BJ (cell line): ENCODE data around the gene MTCH1. TPM values are rescaled to one million over a fixed set of nuclear protein-coding genes. Genes with fewer than 3 reads are reported as not detected.

Experiments
- CTCF ChIA-PET: fragments of 350-600 bp; formaldehyde crosslinking; extraction: SDS; loops from one replicate; lab custom pipeline; 2021; ENCODE audit warnings: antibody characterized with exemption, inconsistent platforms; lab: Yijun Ruan, JAX
- POLR2A ChIA-PET: fragments of 300-600 bp; sonication (Branson Sonifier 250); formaldehyde crosslinking; extraction: SDS; loops from one replicate; lab custom pipeline; 2021; ENCODE audit warnings: antibody characterized with exemption; lab: Charles Lee
- DNase-seq: peaks from one replicate; pipeline ENCODE4 v3.0.0-alpha.2; 2011; ENCODE audit warnings: low read depth
- H3K27me3 ChIP-seq: 2 replicates; pipeline ENCODE4 v1.6.0; 2011; ENCODE audit warnings: low read length; ENCODE audit not compliant: control insufficient read depth, insufficient read depth
- H3K36me3 ChIP-seq: 2 replicates; pipeline ENCODE4 v1.5.1; 2011; ENCODE audit warnings: low read length; ENCODE audit not compliant: control insufficient read depth, insufficient read depth
- H3K4me3 ChIP-seq: 2 replicates; pipeline ENCODE4 v1.5.1; 2011; ENCODE audit warnings: low read depth, mild to moderate bottlenecking, control low read depth, low read length
- polyA plus RNA-seq: library from polyadenylated mRNA; depleted of rRNA; stranded (reverse); fragments of >200 nt; gene quantifications from 2 replicates; pipeline ENCODE4 v1.2.3, GENCODE V29; 2011
- TF ChIP-seq, protein P1 (sequence below): IDR thresholded peaks from 2 replicates; pipeline ENCODE4 v1.5.1; 2011; ENCODE audit warnings: low read depth, mild to moderate bottlenecking, control low read depth, inconsistent platforms, low read length, moderate library complexity; ENCODE audit not compliant: insufficient read depth

Gene MTCH1
- polyA plus RNA-seq, 1 experiment: 207 TPM

DNA sequence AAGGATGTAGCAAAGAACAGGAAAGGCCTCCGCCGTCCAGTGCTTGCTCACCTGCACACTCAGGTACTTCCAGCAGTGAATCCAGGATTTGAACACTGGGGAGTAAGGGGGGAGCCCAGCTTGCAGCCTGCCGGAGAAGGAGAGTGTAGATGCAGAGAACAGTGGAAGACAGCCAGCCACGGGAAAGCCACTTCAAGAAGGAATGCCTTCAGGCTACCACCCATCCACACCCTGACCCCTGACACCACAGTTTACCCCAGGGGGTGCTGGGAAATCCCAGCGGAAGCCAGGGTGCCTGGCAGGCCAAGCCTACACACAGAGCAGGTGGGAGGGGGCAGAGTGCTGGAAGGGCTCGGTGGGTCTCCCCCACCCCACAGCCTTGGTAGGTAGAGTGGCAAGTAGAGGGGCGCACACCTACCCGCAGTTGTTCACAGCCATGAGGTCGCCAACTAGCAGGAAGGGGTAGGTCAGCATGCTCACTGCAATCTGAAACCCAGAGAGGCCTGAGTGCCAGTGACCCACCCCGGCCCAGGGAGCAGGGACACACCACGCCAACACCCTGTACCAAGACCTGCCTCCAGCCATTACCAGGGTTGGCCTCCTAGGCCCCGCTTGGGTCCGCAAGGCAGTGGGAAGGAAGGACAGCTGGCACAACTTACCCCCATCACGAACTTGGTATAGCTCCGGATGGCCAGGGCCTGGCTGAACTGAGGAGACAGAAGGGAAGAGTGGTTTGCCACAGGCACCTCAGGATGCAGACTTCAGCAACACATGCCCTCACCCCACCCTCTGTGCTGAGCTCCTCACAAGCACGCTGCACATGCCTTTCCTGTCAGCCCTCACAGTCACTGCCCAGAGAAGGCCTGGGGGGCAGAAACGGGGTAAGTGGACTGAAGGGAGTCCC, 15.8 kb downstream of the MTCH1 start:
- Histone ChIP-seq H3K36me3 (peaks cover 46% of the 10 kb centered on the region), H3K27me3 (no peaks in the 10 kb centered on the region), H3K4me3 (no peak overlapping the region)
- POLR2A ChIA-PET: no interaction called here
- CTCF ChIA-PET: interaction anchor here (0.9 to 1.7 kb wide), 3 partner anchors 9 to 85 kb away, joined by 3 to 5 read pairs (median 4); no protein-coding TSS in a partner anchor
- no peak for DNase-seq
- TF ChIP-seq, protein P1, sequence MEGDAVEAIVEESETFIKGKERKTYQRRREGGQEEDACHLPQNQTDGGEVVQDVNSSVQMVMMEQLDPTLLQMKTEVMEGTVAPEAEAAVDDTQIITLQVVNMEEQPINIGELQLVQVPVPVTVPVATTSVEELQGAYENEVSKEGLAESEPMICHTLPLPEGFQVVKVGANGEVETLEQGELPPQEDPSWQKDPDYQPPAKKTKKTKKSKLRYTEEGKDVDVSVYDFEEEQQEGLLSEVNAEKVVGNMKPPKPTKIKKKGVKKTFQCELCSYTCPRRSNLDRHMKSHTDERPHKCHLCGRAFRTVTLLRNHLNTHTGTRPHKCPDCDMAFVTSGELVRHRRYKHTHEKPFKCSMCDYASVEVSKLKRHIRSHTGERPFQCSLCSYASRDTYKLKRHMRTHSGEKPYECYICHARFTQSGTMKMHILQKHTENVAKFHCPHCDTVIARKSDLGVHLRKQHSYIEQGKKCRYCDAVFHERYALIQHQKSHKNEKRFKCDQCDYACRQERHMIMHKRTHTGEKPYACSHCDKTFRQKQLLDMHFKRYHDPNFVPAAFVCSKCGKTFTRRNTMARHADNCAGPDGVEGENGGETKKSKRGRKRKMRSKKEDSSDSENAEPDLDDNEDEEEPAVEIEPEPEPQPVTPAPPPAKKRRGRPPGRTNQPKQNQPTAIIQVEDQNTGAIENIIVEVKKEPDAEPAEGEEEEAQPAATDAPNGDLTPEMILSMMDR: no peak

DNA sequence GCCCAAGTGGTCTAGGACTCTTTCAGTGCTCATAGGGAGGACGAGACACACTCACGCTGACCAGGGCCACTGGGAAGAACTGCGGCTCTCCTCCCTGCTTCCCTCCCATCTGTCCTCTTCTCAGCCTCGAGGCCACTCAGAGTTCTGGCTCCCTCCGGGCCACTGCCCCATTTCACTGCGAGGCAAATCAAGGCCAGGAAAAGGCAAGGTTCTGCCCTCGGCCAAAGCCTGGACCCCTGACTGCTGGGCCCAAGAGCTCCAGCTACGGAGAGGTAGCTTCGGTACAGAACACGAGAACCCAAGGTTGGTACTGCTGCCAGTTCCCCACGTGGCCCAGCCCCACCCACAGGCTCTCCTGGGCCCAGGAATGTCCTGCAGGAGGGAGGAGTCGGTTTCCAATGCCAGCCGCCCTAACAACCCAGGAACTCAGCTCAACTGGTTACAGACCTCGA, 16.7 kb downstream of the MTCH1 start:
- ChIA-PET CTCF (interaction anchor here (1.7 kb wide), 2 partner anchors 10 to 84 kb away, joined by 4 to 5 read pairs; no protein-coding TSS in a partner anchor), POLR2A (no interaction called here)
- Histone ChIP-seq H3K36me3 (peaks cover 43% of the 10 kb centered on the region), H3K27me3 (no peaks in the 10 kb centered on the region), H3K4me3 (no peak overlapping the region)
- TF ChIP-seq, protein P1: no peak
- no peak for DNase-seq

DNA sequence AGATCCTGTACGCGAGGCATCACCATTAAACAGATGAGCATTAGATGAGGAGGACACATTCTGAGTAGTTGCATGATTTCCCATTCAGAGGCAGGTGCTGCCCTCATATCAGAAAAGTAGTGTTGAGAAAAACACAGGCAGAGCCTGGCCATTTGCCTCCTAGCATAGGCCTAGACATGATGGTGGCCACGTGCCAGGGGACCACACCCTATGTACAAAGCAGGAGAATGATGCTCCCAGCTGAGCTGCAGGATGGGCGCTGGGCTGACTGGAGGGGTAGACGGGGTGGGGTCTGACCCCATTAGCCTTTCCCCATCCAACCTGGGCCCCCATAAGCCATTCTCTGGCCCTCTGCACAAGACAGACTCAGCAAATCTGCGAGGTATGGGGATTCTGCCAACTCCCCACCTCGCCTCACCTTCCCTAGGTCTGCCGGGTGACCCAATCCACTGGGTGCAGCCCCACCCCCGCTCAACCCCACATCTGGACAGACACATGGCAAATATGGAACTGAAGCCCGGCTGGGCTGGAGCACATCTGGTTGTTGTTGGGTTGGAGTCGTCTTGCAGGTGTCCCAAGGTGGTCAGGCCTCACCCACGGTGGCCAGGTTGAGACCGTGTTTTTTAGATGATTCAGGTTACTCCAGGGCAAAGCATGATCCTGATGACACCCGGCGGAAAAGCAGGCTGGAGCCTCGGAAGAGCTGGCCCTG, 17.6 kb downstream of the MTCH1 start:
- Histone ChIP-seq H3K4me3 (no peak overlapping the region), H3K27me3 (no peaks in the 10 kb centered on the region), H3K36me3 (peaks cover 43% of the 10 kb centered on the region)
- POLR2A ChIA-PET: no interaction called here
- CTCF ChIA-PET: interaction anchor here (0.6 to 1.7 kb wide), 3 partner anchors 11 to 84 kb away, joined by 3 to 5 read pairs (median 4); no protein-coding TSS in a partner anchor
- TF ChIP-seq, protein P1: no peak
- no peak for DNase-seq

DNA sequence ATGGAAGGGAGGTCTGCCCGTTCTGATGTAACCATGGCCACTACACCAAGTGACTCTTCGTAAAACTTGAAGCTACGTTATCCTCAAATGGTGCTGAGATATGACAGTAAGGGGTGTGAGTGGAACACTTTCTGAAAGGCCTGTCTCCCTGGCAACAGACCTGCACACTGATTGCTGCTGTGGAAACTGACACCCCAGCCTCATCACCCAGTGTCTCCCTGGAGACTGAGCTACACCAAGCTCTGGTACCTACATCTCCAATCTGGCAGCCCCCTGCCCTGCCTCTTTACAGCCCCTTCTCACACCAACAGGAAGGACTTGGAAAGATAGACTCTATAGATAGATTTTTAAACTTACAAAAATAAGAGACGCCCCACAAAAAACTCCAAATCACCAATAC, 18.2 kb downstream of the MTCH1 start:
- Histone ChIP-seq H3K4me3 (no peak overlapping the region), H3K27me3 (no peaks in the 10 kb centered on the region), H3K36me3 (peaks cover 43% of the 10 kb centered on the region)
- TF ChIP-seq, protein P1: no peak
- no peak for DNase-seq
- POLR2A ChIA-PET: no interaction called here
- CTCF ChIA-PET: interaction anchor here (0.6 to 1.4 kb wide), 3 partner anchors 10 to 50 kb away, joined by 3 read pairs; no protein-coding TSS in a partner anchor

DNA sequence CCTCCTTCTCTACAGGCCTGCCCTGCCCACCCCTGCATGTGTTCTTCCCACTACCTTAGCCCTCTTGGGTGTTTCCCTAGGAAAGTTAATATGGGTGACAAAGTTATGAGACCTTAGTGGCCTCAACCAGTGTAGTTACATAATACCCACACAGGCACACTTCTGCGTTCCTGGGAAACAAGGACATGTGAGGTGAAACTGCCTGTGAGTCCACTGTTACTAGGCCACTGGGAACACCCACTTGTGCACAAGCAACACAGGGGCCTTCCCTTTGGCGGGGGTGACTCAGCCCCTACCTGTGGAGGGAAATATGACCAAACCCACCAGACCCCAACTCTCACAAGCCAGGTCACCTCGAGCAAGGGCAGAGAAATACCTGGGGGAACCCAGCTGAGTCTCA, 18.7 kb downstream of the MTCH1 start:
- peaks cover 39% of the 10 kb centered on the region for H3K36me3 ChIP-seq
- ChIA-PET POLR2A (no interaction called here), CTCF (interaction anchor here (0.6 to 1.4 kb wide), 3 partner anchors 10 to 51 kb away, joined by 3 read pairs; no protein-coding TSS in a partner anchor)
- H3K4me3 ChIP-seq: no peak overlapping the region
- no peak for DNase-seq
- H3K27me3 ChIP-seq: no peaks in the 10 kb centered on the region
- TF ChIP-seq, protein P1: no peak
